CD14-positive monocyte (primary cell): ENCODE data around the gene CELF2. TPM values are rescaled to one million over a fixed set of nuclear protein-coding genes. Genes with fewer than 3 reads are reported as not detected.

Source experiments
- DNase-seq, 3 donors: peaks; one replicate each; pipeline ENCODE4 v3.0.0-alpha.2; 2011 to 2022
- H2AFZ ChIP-seq: 2 replicates; pipeline ENCODE4 v1.6.0; 2012; ENCODE audit warnings: mild to moderate bottlenecking, low read depth, low read length, inconsistent platforms; ENCODE audit not compliant: insufficient read depth, poor library complexity, severe bottlenecking
- H3K27ac ChIP-seq, 2 donors: 1 replicate in 1 of 2; 2 replicates in 1 of 2; pipeline ENCODE4 v1.5.1; 2012 to 2013; ENCODE audit warnings: low read length in 2 of 2, control low read depth in 1 of 2, inconsistent platforms in 1 of 2, low read depth in 1 of 2, mild to moderate bottlenecking in 1 of 2
- H3K27me3 ChIP-seq, 2 donors: one replicate each; pipeline versions ENCODE4 v1.6.0 to v1.6.1; 2011 to 2013; ENCODE audit warnings: low read length in 2 of 2; ENCODE audit not compliant: control insufficient read depth in 2 of 2, insufficient read depth in 2 of 2
- H3K36me3 ChIP-seq, 2 donors: replicated peaks in 1 of 2; 1 replicate in 1 of 2; 2 replicates in 1 of 2; pipeline versions ENCODE4 v1.5.1 to v1.6.1; 2012 to 2013; ENCODE audit warnings: low read length in 2 of 2, control low read depth in 1 of 2, inconsistent platforms in 1 of 2, mild to moderate bottlenecking in 1 of 2; ENCODE audit not compliant: insufficient read depth in 2 of 2, control insufficient read depth in 1 of 2
- H3K4me1 ChIP-seq, 2 donors: 1 replicate in 1 of 2; 2 replicates in 1 of 2; pipeline versions ENCODE4 v1.5.1 to v1.6.1; 2012 to 2013; ENCODE audit warnings: low read length in 2 of 2, control low read depth in 1 of 2, inconsistent platforms in 1 of 2, mild to moderate bottlenecking in 1 of 2, moderate library complexity in 1 of 2; ENCODE audit not compliant: insufficient read depth in 2 of 2, control insufficient read depth in 1 of 2
- H3K4me2 ChIP-seq: replicated peaks from 2 replicates; pipeline ENCODE3; 2012; ENCODE audit warnings: low read length, moderate library complexity, mild to moderate bottlenecking; ENCODE audit not compliant: poor library complexity, severe bottlenecking; ENCODE audit errors: extremely low read depth
- H3K4me3 ChIP-seq, 3 experiments: fragments of 200-600 bp in 1 of 3; sonication (generic) in 1 of 3; replicated peaks in 1 of 3; 1 replicate in 2 of 3; 2 replicates in 1 of 3; pipeline ENCODE4 v1.5.1; 2011 to 2013; ENCODE audit warnings: low read length in 3 of 3, mild to moderate bottlenecking in 3 of 3, control low read depth in 2 of 3, low read depth in 2 of 3, inconsistent platforms in 1 of 3, moderate library complexity in 1 of 3
- H3K79me2 ChIP-seq: 2 replicates; pipeline ENCODE4 v1.6.0; 2012; ENCODE audit warnings: mild to moderate bottlenecking, control low read depth, inconsistent platforms, low read length, moderate library complexity; ENCODE audit not compliant: insufficient read depth
- H3K9ac ChIP-seq: 2 replicates; pipeline ENCODE4 v1.6.0; 2017; ENCODE audit warnings: low read length, mild to moderate bottlenecking; ENCODE audit not compliant: insufficient read depth, poor library complexity, severe bottlenecking
- H3K9me3 ChIP-seq, 2 donors: replicated peaks in 1 of 2; 1 replicate in 1 of 2; 2 replicates in 1 of 2; pipeline versions ENCODE4 v1.5.1 to v1.6.1; 2012 to 2013; ENCODE audit warnings: low read length in 2 of 2, control low read depth in 1 of 2; ENCODE audit not compliant: control insufficient read depth in 1 of 2, insufficient read depth in 1 of 2
- H4K20me1 ChIP-seq: 2 replicates; pipeline ENCODE4 v1.6.0; 2012; ENCODE audit warnings: mild to moderate bottlenecking, low read length, control low read depth, moderate library complexity; ENCODE audit not compliant: insufficient read depth
- H3K27ac Mint-ChIP-seq, 7 donors: one replicate each; pipeline ENCODE4 v1.8.0; 2020; ENCODE audit warnings: mild to moderate bottlenecking in 7 of 7, mixed read lengths in 7 of 7, moderate library complexity in 6 of 7, inconsistent platforms in 2 of 7
- H3K27me3 Mint-ChIP-seq, 3 donors: one replicate each; pipeline ENCODE4 v1.8.0; 2021 to 2022; ENCODE audit warnings: low read depth in 3 of 3, mild to moderate bottlenecking in 3 of 3, mixed read lengths in 3 of 3, moderate library complexity in 3 of 3, inconsistent platforms in 1 of 3
- H3K36me3 Mint-ChIP-seq, 2 donors: one replicate each; pipeline ENCODE4 v1.8.0; 2020; ENCODE audit warnings: mixed read lengths in 2 of 2, inconsistent platforms in 1 of 2, mild to moderate bottlenecking in 1 of 2
- H3K4me1 Mint-ChIP-seq: one replicate; pipeline ENCODE4 v1.8.0; 2020; ENCODE audit warnings: mild to moderate bottlenecking, mixed read lengths
- H3K4me3 Mint-ChIP-seq, 2 donors: one replicate each; pipeline ENCODE4 v1.8.0; 2020; ENCODE audit warnings: mild to moderate bottlenecking in 2 of 2, mixed read lengths in 2 of 2, moderate library complexity in 1 of 2
- H3K9me3 Mint-ChIP-seq, 7 donors: one replicate each; pipeline ENCODE4 v1.8.0; 2020 to 2022; ENCODE audit warnings: mixed read lengths in 7 of 7, mild to moderate bottlenecking in 6 of 7, moderate library complexity in 6 of 7, inconsistent platforms in 2 of 7
- WGBS: methylation state at CpG from one replicate; pipeline ENCODE4 v1.1.5; 2013; ENCODE audit warnings: missing lambda C conversion rate; ENCODE audit not compliant: insufficient coverage; 5-methylcytosine and 5-hydroxymethylcytosine counted together
- intact Hi-C, 2 donors: fragments of 100-400 bp; cut with micrococcal nuclease; formaldehyde crosslinking; loops; one replicate each; pipeline versions ENCODE4 v1.15.0 to v1.15.1; 2023
- polyA plus RNA-seq, 3 donors: library from polyadenylated mRNA; depleted of rRNA in 1 of 3; unstranded in 2 of 3; stranded (reverse) in 1 of 3; fragments of 300-500 nt in 2 of 3; fragments of >200 nt in 1 of 3; fragmentation: Illumina TruSeq in 2 of 3; gene quantifications; 1 replicate in 2 of 3; 2 replicates in 1 of 3; pipeline ENCODE4 v1.2.3, GENCODE V29; 2012 to 2021
- TF ChIP-seq, protein P1 (sequence below): fragments of 200-600 bp; IDR thresholded peaks from one replicate; pipeline ENCODE4 v1.8.0; 2022; ENCODE audit warnings: antibody characterized with exemption, mild to moderate bottlenecking

Gene CELF2
- polyA plus RNA-seq, 3 donors: 53.5 to 93.3 (median 80.5) TPM

DNA sequence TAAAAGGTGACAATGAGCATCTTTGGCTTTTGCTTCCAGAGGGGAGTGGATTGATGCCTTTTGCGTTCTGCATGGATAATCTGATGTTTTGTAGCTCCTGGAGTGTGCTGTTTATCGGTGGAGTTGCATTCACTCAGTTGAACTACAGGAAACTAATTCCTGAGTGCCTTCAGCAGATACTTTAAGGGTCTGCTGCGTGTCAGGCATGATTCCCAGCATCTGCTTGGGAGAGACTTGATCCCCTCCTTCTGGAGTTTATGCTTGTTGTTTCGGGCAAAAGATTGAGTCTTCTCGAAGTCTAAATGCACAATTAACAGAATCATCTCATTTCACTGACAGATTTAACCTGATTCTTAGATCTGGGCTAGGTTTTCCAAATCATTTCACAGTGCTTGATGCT is 46.2 kb downstream of the CELF2 start:
- no peaks in the 10 kb centered on the region for H3K36me3 Mint-ChIP-seq
- no peak overlapping the region for H3K9ac ChIP-seq
- TF ChIP-seq, protein P1, sequence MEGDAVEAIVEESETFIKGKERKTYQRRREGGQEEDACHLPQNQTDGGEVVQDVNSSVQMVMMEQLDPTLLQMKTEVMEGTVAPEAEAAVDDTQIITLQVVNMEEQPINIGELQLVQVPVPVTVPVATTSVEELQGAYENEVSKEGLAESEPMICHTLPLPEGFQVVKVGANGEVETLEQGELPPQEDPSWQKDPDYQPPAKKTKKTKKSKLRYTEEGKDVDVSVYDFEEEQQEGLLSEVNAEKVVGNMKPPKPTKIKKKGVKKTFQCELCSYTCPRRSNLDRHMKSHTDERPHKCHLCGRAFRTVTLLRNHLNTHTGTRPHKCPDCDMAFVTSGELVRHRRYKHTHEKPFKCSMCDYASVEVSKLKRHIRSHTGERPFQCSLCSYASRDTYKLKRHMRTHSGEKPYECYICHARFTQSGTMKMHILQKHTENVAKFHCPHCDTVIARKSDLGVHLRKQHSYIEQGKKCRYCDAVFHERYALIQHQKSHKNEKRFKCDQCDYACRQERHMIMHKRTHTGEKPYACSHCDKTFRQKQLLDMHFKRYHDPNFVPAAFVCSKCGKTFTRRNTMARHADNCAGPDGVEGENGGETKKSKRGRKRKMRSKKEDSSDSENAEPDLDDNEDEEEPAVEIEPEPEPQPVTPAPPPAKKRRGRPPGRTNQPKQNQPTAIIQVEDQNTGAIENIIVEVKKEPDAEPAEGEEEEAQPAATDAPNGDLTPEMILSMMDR: no peak

DNA sequence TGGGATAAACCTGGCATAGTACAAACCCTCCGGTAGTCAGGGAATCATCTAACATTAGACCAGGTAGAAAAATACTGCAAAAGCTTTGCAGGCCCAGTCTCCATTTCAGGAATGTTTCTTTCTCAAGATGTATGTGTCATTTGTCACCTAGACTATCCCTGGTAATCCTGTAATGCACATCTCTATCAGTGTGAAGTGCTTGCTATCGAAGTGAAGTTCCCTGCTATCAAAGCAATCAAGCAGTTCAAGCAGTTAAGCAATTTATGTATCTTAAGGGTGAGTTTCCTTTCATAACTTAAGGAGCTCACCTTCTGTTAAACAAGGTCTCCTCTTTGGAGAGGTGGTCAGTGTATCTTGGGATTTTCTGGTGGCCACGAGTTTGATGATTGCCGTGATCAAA is 47.2 kb downstream of the CELF2 start:
- Mint-ChIP-seq H3K36me3 (no peaks in the 10 kb centered on the region), H3K9me3 (peaks cover 0 to 7% (median 2%) of the 10 kb centered on the region in 7 donors), H3K4me3 (no peak overlapping the region), H3K27me3 (peaks cover 0 to 4% (median 0%) of the 10 kb centered on the region in 3 donors), H3K4me1 (no peaks in the 10 kb centered on the region), H3K27ac (no peak overlapping the region)
- no peak overlapping the region for H2AFZ ChIP-seq
- H4K20me1 ChIP-seq: no peaks in the 10 kb centered on the region
- no peaks in the 10 kb centered on the region for H3K36me3 ChIP-seq
- H3K79me2 ChIP-seq: no peaks in the 10 kb centered on the region
- no peaks in the 10 kb centered on the region for H3K9me3 ChIP-seq
- TF ChIP-seq, protein P1: no peak
- no peaks in the 10 kb centered on the region for H3K27me3 ChIP-seq
- no peak overlapping the region for H3K9ac ChIP-seq
- no peak overlapping the region for H3K4me3 ChIP-seq
- DNase-seq: no peak
- WGBS: 100% methylated on average over 1 of the region's 4 CpGs
- no peak overlapping the region for H3K4me2 ChIP-seq
- H3K4me1 ChIP-seq: no peaks in the 10 kb centered on the region
- H3K27ac ChIP-seq: no peak overlapping the region
- intact Hi-C loops: no loop called here

More for the DNA sequence above, 46.2 kb downstream of the CELF2 start:
- no peak overlapping the region for H2AFZ ChIP-seq
- H3K4me1 ChIP-seq: no peaks in the 10 kb centered on the region
- no peak overlapping the region for H3K4me2 ChIP-seq
- H3K27ac ChIP-seq: no peak overlapping the region
- no peak for DNase-seq
- Mint-ChIP-seq H3K4me3 (no peak overlapping the region), H3K4me1 (no peaks in the 10 kb centered on the region), H3K27me3 (peaks cover 0 to 4% (median 2%) of the 10 kb centered on the region in 3 donors), H3K27ac (no peak overlapping the region), H3K9me3 (peaks cover 0 to 7% (median 2%) of the 10 kb centered on the region in 7 donors)
- H4K20me1 ChIP-seq: no peaks in the 10 kb centered on the region
- intact Hi-C loops: no loop called here
- H3K4me3 ChIP-seq: no peak overlapping the region
- 88% methylated on average over 2 of the region's 5 CpGs for WGBS
- no peaks in the 10 kb centered on the region for H3K36me3 ChIP-seq
- H3K27me3 ChIP-seq: no peaks in the 10 kb centered on the region
- no peaks in the 10 kb centered on the region for H3K79me2 ChIP-seq
- H3K9me3 ChIP-seq: no peaks in the 10 kb centered on the region
